CD4-positive, alpha-beta T cell treated with Interleukin-21 for 1 hour (primary cell): Measurements from ENCODE around the gene BIRC5.
A peak's percentile ranks its signal among the peaks of the same experiment; 100 is the strongest.
"Not testable (repeated sequence)": the region's sequence is repeated elsewhere in the genome, so short reads cannot be mapped to it uniquely, and the experiment has no call there.

Source experiments
- DNase-seq: peaks from one replicate; pipeline ENCODE4 v3.0.0-alpha.2; 2020

Gene BIRC5

DNA sequence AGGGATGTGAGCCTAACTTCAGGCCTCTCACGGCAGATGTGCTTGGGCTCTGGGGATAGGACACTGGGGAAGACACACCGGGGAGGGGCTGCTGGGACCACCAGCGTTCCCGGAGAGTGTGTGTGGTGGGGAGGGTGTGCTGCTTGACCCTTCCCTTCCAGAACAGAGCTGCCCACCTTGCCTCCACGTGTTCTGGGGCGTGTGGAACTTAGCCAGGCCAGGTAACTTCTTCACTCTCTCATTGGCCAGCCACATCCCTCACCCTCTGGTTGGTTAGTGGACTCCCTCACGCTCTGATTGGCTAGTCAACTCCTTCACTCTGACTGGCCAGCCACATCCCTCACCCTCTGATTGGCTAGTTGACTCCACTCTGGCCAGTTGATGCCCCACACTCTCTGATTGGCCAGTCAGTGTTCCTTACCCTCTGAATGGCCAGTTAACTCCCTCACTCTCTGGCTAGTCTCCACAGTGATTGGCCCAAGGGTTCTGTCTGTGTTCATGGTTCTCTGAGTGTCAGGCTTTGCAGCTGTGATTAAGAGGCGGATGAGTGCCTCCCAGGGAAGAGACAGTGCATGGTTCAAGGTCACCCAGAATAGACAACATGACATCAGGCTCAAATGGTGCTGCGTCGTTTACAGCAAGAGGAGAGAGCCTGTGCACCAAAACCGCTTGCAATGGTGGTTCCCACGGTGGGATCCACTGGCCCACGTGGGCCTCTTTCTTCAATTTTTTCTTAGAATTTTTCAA is 27.4 kb downstream of the BIRC5 start:
- DNase-seq = no peak

DNA sequence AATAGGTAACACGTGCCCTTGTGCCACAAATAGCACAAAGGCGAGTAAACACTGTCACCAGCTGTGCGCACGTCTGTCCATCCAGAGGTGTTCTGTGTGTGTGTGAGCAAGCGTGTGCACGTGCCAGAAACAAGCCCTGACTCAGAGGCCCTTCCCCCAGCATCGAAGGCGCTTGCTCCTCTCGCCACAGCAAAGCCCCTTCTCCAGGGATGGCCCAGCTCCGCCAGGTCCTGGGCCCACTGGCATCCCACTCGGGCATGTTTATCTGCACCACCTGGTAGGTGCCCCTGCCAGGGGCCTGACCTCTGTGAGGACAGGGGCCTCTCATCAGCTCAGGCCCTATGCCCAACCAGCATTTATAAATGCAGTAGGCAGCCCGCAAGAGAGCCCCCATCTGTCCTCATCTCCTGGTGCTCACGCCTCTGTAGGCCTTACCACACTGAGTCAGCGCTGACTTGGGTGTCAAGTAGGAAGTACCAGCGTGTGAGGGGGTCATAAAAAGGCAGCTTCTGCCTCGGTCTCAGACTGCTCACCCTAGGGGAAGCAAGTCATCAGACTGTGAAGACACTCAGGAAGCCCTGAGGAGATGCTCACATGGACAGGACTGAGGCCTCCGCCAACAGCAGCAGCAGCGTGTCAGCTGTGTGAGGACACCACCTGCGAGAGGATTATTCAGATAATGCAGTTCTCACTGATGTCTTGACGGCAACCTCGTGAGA is 28.1 kb downstream of the BIRC5 start:
- no peak for DNase-seq

DNA sequence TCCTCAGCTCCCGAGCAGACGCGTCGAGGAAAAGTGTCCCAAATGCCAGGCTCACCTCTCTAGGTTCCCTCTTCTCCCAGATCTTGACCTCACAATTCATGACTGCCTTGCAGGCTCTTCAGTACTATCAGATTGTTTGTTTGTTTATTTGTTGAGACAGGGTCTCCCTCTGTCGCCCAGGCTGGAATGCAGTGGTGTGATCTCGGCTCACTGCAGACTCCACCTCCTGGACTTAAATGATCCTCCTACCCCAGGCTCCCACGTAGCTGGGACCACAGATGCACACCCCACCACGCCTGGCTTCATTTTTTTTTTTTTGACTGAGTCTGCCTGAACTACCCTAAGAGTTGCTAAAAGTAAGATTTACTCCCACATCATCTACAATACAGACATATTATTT is 33.3 kb downstream of the BIRC5 start:
- no peak for DNase-seq

DNA sequence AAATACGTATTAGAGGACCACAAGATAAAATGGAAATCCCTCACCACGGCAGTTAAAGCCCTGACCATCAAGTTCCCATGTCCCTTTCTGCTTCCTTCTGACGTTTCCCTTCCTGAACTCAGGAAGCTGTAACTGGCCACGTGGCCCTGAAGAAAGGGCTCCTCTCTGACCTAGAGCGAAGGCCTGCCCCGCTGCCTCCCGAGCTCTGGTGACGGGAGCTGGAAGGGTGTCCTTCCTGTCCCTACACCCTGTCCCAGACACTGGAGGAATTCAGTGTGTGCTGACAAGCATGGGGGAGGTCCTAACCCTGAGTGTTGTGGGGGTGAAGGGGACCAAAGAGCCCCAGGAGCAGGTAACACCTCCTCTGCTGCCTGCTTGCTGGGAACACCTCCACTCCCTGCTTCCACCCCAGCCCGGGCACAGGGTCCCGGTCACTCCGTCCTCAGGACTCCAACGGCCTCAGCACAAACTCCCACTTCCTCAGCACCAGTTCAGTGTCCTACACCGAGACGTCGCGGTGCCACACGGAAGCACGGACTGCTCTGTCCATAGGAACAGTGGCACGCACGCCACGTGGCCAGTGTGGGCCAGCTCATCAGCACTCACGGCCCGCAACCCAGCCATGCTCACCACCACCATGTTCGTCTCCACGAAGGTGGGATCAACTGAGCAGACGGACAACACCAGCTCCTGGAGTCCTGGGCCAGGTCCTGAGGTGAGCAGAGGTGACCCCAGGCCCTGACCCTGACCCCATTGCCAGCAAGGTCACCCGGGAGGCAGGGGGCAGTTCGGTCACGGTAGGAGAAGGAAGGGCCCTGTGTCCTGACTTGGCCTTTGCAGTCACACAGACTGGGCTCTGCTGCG is 34.2 kb downstream of the BIRC5 start:
- no peak for DNase-seq

DNA sequence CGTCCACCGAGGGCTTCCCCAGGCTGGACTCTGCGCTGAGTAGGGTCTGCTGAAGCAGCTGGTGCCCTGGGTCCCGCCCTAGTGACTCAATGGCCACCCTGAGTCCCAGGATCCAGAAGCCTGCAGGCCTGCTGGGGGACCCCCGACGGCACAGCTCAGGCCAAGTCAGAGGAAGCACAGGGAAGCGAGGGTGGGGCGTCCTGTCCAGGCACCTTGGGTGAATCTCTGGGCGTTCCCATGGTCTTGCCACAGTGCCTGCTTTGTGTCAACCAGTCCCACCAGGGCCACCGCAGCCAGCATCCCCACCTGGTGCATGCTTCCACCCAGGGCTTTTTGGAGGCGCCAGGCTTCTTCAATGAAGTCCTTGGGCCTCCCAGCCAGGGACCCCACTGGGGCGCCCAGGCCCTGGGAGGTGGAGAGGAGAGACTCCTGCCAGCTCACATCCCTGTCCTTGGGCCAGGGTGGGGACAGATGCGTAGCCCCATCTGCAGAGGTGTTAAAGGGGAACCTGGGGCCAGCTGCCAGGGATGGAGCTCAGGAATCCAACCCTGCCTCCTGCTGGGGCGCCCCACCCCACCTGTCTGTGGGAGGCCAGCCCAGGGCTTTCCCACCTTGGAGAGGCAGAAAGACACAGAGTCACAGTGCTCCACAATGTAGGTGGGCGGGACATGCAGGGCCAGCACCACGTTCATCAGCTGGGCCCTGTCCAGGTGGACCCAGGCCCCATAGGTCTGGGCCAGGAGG is 35.2 kb downstream of the BIRC5 start:
- no peak for DNase-seq

DNA sequence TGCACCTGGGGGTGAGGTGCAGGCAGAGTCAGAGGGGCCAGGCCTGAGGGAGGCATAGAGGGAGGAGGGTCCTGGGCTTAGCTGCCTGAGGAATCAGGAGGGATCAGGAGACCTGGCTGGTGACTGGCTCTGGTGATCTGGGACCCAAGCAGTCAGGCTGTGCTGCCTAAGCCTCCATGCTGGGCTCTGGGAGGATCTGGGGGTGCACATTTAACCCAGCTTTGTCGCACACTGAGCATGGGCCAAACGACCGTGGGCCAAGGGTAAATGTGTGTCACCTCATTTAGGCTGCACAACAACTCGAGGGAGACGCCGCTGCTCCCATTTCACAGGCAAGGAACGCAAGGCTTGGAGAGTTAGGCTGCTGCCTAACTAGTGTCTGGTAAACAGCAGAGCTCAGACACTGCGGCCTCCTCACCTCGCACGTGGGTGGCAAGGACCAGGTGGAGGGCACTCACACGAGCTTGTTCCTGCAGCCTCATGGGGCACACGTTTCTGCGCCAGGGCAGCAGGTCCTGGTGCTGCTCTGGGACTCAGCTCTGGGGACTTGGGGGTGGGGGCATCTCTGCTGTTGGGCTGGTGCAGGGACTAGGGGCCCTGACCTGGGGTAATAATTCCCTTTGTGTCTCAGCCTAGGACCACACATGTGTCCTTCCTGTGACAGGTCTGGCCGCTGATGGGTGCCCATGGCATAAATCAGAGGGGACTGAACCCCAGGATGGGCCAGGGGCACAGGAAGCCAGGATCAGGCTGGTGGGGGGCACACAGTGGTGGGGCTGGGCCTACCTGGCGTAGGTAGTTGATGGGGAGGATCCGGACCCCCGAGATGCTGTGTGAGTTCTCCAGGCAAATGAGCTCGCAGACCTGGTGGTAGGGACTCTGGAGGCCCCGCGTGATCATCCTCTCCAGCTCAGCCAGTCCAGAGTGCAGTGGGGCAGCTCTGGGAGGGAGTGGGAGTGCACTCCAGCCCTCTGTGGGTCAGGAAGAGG is 36.1 kb downstream of the BIRC5 start:
- no peak for DNase-seq

DNA sequence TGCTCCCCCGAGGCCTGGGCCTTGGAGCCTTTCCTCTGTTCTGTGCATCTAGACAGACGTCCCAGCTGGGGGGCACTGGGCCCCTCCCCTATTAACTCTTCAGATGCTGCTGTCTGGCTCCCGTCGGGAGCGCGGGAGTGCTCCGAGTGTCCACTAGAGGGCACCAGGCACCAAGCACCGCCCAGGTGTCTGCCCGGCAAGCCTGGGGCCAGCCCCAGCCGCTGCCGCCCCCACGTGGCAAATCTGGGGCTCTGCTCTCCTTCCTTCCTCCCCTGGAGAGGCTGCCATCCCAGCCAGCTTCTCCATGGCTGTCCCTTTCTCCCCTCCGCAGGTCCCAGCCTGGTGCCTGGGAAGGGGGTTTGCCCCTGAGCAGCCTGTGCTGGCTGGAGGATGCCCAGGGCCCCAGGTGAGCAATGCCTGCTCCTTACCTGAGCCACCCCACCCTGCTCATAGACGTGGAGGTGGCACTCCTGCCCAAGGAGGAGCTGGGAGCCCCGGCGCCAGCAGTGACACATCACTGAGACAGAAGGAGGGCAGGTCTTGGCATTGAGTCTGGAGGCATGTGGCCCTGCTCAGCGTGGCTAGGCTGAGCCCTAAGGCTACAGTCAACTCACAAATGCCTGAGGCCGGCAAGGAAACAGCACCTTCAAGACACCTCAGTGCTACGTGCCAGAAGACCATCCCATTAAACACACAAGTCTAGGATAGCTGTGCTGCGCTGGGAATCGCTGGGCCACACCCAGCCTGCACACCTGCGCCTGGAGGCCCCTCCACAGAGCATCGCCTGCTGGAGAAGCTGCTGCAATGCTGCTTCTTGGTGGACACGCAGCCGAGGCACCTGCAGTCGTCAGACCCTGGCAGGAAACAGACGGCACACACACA is 37.1 kb downstream of the BIRC5 start:
- peak; percentile 85 for DNase-seq

DNA sequence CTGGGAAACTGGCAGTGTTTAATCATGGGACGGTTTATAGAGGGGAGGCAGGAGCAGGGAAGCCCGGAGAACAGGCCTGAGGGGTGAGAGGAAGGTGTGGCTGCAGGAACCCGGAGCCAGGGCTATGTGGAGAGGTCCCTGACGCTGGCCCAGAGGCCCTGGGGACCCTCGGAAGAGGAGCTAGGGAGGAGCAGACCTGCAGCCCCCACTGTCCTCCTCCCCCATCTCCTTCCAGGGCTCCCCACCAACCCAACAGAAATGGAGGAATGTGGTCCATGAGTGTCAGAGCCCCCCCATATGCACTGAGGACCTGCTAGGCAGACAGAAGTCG is 37.7 kb downstream of the BIRC5 start:
- no peak for DNase-seq

DNA sequence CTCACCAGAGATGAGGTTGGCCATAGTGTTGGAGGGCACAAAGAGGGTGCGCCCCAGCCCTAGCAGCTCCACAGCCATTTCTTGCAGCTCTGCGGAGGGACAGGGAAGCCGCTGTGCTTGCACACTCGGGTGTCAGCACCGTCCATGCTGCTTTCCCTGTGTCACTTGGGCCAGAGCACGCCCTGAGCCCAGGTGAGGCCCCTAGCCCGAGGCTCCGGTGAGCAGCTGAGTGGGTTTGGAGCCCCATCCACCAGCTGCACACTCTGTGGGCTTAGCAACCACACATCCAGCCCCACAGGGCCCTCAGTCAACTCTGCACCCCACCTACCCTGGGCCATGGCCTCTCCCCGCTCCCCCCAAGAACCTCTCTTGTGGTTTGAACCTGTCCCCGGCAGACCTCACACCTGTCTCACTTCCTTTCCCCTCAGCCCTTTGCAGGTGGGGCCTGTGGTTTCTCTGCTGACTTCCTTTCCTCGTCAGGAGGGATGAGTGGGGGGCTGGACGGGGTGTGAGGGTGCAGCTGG is 38.1 kb downstream of the BIRC5 start:
- DNase-seq = peak; percentile 89

DNA sequence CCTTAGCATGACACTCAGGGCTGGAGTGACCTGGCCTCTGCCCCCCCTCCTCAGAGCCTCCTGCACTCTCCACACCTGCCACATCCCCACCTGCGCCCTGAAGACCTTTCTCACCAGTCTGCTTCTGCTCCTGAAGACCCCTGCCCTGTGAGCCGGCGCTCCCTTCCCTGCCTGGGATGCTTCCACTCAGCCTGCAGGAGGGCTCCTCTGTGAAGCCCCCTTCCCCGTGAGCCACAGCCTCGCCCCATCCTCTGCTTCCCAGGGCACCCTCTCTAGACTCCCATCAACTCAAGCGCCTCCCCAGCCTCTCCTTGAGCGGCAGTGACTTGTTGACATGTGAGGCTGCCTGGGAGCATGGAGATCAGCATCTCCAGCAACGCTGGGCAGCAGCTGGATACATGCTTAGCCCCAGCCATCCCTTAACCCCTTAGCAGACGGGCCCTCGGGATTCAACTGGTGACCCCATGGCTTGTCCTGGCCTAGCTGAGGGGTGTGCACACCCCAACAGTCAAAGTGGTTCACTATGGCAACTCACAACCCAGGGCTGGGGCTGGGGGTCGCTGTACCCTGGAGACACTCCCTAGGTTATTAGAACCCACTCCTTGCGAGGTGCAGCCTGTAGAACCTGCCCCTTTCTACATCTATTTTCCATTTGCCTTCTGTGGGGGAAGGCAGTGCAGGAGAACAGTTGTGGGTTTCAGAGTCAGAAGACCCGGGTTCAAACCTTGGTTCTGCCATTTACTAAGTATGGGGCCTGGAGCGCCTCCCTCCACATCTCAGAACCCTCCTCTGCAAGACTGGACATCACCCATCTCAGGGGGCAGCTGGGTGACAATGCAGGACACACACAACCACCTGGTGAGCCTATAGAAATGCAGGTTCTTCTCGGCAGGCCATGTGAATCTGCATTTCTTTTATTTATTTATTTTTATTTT is 38.9 kb downstream of the BIRC5 start:
- no peak for DNase-seq

DNA sequence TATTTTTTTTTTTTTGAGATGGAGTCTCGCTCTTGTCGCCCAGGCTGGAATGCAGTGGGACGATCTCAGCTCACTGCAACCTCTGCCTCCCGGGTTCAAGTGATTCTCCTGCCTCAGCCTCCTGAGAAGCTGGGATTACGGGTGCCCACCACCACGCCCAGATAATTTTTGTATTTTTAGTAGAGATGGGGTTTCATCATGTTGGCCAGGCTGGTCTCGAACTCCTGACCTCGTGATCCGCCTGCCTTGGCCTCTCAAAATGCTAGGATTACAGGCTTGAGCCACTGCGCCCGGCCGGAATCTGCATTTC is 39.5 kb downstream of the BIRC5 start:
- DNase-seq = not testable (repeated sequence)

DNA sequence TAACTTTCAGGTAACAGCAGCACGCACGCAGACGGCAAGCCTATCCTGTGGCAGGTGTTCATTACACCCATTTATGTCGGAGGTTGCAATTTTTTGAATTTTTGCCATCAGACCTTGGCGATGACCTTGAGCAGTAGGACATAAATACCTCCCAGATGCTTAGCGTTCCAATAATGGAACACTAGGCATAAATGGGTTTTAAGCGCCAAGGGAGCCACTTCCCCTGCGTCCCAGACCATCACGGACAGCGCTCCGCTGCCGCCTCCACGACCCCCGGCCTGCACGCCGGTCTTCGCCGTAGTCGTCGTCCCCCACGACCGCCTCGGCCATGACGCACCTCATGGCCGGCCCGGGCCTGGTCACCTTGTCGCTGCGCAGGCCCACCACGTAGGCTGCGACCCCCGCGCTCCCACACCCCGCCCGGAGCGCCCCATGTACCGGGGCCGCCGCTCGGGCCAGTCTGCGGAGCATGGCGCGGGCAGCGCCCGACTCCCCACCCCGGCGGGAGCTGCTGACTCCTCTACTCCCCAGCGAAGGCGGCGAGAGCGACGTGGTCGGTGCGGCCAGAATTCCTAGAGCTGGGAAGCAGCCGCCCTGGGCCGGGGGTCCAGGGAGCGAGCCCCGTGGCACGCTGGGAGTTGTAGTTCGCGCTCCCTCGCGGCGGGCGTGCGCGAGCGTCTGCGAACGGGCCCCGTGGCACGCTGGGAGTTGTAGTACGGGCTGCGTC is 40.1 kb downstream of the BIRC5 start:
- peak; percentile 83 for DNase-seq

DNA sequence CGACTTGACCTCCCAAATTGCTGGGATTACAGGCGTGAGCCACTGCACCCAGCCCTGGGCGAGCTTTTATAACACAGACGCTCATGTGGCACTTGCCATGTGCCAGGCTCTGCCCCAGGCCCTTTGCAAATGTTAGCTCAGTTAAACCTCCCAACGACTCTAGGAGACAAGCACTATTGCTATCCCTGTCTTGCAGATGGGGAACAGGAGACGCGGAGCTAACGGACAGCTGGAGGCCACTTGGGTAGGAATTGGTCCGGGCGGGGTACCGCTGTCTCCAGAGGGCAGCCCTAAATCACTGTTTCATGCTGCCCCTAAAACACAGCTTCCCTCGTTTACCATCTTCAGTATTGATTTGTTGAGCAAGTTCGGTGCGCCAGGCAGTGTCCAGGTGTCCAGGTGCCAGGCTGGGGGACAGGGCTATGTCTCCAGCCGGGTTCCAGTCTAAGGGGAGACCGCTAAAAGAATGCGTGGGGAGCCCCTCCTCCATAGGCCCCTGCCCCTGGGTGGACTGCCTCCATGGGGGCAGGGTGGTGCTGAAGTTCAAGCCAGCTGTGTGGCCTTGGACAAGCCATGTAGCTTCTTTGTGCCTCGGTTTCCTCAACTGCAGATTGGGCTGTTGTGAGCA is 41.1 kb downstream of the BIRC5 start:
- no peak for DNase-seq

DNA sequence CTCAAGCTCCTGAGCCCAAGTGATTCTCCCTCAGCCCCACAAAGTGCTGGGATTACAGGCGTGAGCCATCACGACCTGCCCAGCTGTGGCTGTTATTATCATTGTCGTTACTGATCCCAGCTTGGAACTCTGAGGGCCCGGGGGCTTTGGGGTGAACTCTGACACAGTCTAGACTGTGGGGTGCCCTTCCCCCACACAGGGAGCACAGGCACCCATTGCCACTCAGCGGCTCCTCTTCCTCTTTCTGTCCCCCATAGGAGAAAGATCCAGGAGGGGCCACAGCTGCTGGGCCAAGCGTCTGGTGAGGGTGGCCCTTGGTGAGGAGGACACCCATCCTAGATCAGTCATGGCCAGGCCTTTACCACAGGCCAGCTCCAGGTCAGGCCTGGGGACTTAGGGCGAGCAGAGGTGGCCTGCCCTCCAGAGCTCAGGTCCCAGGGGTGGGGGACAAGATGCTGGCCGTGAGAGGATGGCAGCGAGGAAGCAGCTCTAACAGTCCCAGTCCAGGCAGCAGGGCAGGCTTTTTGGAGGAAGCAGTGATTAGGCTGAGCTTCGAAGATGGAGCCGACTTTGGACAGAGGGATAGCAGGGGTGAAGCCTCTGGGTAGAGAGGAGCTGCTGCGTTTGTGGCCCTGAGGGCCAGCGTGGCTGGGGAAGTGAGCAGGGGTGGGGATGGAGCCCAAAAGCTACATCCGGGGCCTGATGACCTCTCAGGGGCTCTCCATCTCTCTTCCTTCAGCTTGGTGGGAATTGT is 42.1 kb downstream of the BIRC5 start:
- no peak for DNase-seq

DNA sequence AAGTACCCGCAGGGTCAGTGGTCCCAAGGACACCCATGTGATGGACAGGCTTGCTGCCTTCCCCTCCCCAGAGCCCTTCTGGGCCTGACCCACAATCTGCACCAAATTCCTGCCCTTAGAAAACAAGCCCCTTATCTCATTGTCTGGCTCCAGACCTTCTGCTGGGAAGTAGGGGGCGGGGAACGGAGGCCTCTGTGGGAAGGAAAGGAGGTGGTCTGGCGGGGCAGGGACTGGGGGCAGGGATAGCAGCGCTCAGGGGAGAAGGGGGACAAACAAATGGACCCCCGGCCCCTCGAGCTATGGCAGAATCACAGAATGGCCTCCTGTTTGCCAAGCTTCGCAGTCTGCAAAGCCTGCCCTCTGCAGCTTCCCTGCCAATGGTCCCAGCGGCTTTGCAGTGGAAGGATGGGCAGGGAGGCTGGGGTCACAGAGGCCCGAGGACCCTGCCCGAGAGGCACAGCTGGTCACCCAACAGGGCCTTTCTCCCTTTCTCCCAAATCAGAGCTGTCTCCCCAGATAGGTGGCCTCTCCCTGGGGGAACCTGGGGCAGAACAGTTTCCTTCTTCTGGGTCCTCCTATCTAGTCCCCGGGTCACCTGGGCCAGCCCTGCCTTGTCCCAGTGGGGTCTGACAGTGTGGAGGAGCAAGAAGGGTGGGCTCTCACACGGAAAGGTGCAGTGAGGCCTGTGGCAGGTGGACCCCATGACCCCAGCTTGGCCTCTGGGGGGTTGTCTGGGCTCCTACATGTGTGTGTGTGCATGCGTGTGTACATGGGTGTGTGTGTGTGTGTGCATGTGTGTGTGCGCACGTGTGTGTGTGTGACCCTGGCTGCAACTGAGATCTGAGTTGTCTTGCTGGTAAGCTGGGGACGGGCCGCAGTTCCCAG is 42.9 kb downstream of the BIRC5 start:
- DNase-seq = no peak

DNA sequence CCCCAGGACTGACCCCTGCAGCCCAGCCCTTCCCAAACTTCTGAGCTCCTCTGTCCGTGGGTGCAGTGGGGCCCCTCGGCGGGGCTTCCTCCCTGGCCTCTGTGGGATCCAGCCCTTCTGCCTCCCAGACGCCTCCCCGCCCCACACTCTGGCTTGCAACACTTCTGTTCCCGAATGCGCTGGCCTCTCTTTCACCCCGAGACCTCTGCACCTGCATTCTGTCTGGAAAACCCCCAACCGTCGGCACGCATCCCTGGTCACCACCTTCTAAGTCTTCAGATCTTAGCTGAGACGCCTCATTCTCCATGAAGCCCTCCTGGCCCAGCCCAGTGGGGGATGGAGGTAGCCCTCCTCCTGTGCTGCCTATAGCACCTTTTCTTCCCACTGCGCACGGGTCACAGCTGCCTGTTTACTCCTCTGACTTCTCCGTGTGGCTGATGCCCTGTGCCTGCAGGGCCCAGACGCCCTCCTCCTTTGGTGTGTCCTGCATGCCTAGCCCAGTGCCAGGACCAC is 43.8 kb downstream of the BIRC5 start:
- peak; percentile 55 for DNase-seq
